Ammon's horn (tissue), 1 donor: ENCODE results near the gene NPC1L1.
"Not testable (repeated sequence)": the region's sequence is repeated elsewhere in the genome, so short reads cannot be mapped to it uniquely, and the experiment has no call there.

ENCODE experiments used
- DNase-seq: peaks from one replicate; pipeline ENCODE4 v3.0.0-alpha.2; 2016; ENCODE audit warnings: low spot score

The NPC1L1 gene

GRCh38 chr7:44565795-44566559 is 24.8 kb upstream of the NPC1L1 start:
- DNase-seq = no peak

- DNase-seq = peak; percentile 81
Observed at GRCh38 chr7:44565097-44565794, 24.1 kb upstream of the NPC1L1 start.

GRCh38 chr7:44564606-44565005 is 23.5 kb upstream of the NPC1L1 start:
- no peak for DNase-seq

- no peak for DNase-seq
Observed at GRCh38 chr7:44563171-44563679, 22.1 kb upstream of the NPC1L1 start.

GRCh38 chr7:44562622-44562962 is 21.5 kb upstream of the NPC1L1 start:
- not testable (repeated sequence) for DNase-seq

- DNase-seq = no peak
Observed at GRCh38 chr7:44561962-44562621, 21.0 kb upstream of the NPC1L1 start.

- DNase-seq = no peak
Observed at GRCh38 chr7:44561481-44561880, 20.4 kb upstream of the NPC1L1 start.

GRCh38 chr7:44559485-44559884 is 18.4 kb upstream of the NPC1L1 start:
- no peak for DNase-seq

GRCh38 chr7:44557485-44557884 is 16.4 kb upstream of the NPC1L1 start:
- DNase-seq = no peak

- DNase-seq = no peak
Observed at GRCh38 chr7:44555350-44555749, 14.2 kb upstream of the NPC1L1 start.

- not testable (repeated sequence) for DNase-seq
Observed at GRCh38 chr7:44552473-44553005, 11.4 kb upstream of the NPC1L1 start.

- no peak for DNase-seq
Observed at GRCh38 chr7:44549457-44549856, 8.3 kb upstream of the NPC1L1 start.

- no peak for DNase-seq
Observed at GRCh38 chr7:44548893-44549292, 7.8 kb upstream of the NPC1L1 start.

- DNase-seq = no peak
Observed at GRCh38 chr7:44547536-44548231, 6.6 kb upstream of the NPC1L1 start.

GRCh38 chr7:44541876-44542610 is 913 bp upstream of the NPC1L1 start:
- DNase-seq = no peak

- no peak for DNase-seq
Observed at GRCh38 chr7:44540592-44541027, 520 bp downstream of the NPC1L1 start.

- DNase-seq = no peak
Observed at GRCh38 chr7:44539669-44540506, 1.2 kb downstream of the NPC1L1 start.

- DNase-seq = no peak
Observed at GRCh38 chr7:44538798-44539668, 2.1 kb downstream of the NPC1L1 start.

GRCh38 chr7:44538093-44538797 is 2.9 kb downstream of the NPC1L1 start:
- no peak for DNase-seq
